Left cardiac atrium (tissue), 4 donors: ENCODE measurements around the gene DIAPH2. TPM values are rescaled to one million over a fixed set of nuclear protein-coding genes. Genes with fewer than 3 reads are reported as not detected.
"Not testable (repeated sequence)": the region's sequence is repeated elsewhere in the genome, so short reads cannot be mapped to it uniquely, and the experiment has no call there.

Experiments
- ATAC-seq, 2 donors: fragments of 200-7000 bp; cut with Tn5 transposase; one replicate each; pipeline ENCODE4 v1.9.1; 2020; ENCODE audit warnings: mild to moderate bottlenecking in 2 of 2, moderate library complexity in 2 of 2
- DNase-seq: peaks from one replicate; pipeline ENCODE4 v3.0.0-alpha.2; 2020
- intact Hi-C, 2 donors: fragments of 100-400 bp; cut with DNase I; formaldehyde crosslinking; loops; one replicate each; pipeline versions ENCODE4 v1.14.1 to v1.15.1; 2022 to 2023
- total RNA-seq, 2 donors: library from RNA; stranded (reverse); fragmentation: NEBNext Ultra II Directional; extraction: Animal tissue kit (Norgen Biotek cat#: 25700); gene quantifications; one replicate each; pipeline ENCODE4 v1.2.1, GENCODE V29; 2021
- donor health status: DM: no; HTN: yes; CAD: no.
- donor health status: DM: no; HTN: yes; CAD: no; lungs with severe emphysema.
- donor health status: DM: yes; HTN: yes; CAD: no.
- donor health status: Dilated cardiomyopathy.

The DIAPH2 gene
- total RNA-seq, 2 donors from 2014 or later: 13.0 to 13.3 TPM

DNA sequence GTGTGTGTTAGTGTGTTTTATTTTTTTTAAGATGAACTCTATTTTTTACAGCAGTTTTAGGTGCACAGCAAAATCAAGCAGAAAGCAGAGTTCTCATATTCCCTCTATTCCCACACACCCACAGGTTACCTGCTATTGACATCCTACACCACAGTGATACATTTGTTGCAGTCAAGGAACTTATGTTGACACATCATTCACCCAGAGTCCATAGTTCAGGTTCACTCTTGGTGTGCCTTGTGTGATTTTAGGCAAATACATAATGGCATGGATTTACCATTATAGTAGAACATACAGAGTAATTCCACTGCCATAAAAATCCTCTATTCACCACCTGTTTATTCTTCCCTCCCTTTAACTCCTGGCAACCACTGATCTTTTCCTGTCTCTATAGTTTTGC, 28.7 kb downstream of the DIAPH2 start:
- DNase-seq: no peak
- ATAC-seq: no peak
- intact Hi-C loops: no loop called here

DNA sequence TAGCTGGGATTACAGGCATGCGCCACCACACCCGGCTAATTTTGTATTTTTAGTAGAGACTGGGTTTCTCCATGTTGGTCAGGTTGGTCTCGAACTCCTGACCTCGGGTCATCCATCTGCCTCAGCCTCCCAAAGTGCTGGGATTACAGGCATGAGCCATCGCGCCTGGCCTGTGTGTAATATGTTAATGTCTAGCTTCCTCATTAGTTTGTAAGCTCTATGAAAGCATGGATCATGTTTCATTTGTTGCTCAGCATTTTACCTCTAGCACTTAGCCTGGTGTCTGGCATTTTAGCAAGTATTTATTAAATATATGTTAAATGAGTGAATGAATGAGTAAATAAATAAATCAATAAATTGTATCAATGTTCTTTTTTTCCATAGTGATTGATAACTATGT, 29.8 kb downstream of the DIAPH2 start:
- intact Hi-C loops, DNase-seq, ATAC-seq: not testable (repeated sequence)

DNA sequence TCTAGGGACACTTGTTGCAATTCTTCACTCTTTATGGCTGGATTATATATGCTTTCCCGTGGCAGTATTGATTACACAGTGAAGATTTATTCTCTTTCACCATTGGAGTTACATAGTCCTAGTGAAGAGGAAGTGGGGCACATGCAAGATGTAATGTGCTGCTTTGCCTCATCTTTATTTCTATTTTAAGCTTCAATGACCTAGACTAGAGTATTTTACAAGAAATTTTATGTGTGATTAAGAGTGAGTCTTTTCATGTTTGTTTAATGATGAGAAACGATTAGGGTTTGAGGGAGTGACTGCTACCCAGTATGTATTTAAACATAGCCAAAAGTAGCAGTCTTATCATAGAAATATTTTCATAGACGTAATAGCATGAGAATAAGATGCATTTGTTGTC, 30.8 kb downstream of the DIAPH2 start:
- no peak for ATAC-seq
- intact Hi-C loops: no loop called here
- DNase-seq: no peak

DNA sequence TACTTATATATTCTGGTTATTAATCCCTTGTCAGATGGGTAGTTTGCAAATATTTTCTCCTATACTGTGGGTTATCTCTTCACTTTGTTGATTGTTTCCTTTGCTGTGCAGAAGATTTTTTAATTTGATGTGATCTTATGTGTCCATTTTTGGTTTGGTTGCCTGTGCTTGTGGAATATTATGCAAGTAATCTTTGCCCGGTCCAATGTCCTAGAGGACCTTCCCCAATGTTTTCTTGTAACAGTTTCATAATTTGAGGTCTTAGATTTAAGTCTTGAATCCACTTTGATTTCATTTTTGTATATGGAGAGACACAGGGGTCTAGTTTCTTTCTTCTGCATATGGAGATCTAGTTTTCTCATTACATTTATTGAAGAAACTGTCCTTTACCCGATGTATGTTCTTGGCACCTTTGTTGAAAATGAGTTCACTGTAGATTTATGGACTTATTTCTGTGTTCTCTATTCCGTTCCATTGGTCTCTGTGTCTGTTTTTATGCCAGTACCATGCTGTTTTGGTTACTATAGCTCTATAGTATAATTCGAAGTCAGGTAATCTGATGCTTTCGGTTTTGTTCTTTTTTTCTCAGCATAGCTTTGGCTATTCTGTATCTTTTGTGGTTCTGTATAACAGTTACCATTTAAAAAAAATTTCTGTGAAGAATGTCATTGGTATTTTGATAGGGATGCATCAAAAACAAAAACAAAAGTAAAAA, 34.7 kb downstream of the DIAPH2 start:
- intact Hi-C loops: no loop called here
- no peak for ATAC-seq
- no peak for DNase-seq

DNA sequence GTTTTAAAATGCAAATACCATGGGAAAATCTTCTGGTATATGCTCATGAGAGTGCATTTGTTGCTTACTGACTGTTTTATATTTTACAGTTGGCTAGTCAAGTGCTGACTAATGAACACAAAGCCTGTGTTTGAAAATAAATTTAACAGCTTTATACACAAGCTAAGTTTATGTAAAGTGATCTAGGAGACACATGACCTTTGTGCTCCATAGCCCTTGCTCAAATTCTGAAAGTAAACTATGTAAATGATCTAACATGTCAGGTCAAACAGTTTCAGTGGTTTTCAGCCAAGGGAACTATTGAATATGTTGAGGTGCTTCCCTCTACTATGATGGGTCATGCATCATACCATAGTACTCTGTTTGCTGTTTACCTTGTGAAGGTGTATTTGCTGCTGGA, 36.7 kb downstream of the DIAPH2 start:
- DNase-seq (no peak), ATAC-seq (no peak)
- intact Hi-C loops: no loop called here

DNA sequence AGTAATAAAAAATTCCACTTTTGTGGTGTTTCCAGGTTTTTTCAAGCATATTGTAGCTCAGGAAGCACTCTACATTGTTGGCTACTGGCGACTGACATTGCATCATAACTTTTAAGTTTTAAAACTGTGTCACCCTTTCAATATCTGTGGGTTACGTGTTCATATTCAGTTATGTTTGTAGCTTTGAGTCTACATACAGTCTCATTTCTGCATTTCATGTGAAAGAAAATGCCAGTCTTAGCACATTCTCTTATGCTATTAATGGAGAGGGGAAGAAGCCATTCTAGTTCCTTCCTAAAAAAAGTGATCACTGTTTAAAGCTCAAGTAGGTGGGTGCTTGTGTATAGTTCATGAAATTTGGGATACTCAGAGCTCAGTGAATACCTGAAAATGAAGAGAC, 38.1 kb downstream of the DIAPH2 start:
- intact Hi-C loops: no loop called here
- DNase-seq (no peak), ATAC-seq (no peak)

DNA sequence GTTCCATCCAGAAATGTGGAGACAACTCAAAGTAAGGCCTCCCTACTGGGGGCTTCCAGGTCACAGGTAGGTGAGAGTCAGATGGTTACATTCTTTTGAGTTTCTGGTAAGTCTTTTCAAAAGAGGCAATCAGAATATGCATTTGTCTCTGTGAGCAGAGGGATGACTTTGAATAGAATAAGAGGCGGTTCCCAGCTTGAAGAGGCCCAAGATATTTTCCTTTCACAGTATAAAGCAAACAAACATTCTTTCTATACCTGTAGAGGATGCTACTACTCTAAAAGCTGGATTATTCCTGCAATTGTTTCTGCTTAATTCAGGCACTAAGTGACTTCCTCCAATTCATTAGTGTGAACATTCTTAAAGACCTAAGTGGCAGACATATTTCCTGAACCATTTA, 44.4 kb downstream of the DIAPH2 start:
- ATAC-seq: no peak
- intact Hi-C loops: no loop called here
- no peak for DNase-seq

DNA sequence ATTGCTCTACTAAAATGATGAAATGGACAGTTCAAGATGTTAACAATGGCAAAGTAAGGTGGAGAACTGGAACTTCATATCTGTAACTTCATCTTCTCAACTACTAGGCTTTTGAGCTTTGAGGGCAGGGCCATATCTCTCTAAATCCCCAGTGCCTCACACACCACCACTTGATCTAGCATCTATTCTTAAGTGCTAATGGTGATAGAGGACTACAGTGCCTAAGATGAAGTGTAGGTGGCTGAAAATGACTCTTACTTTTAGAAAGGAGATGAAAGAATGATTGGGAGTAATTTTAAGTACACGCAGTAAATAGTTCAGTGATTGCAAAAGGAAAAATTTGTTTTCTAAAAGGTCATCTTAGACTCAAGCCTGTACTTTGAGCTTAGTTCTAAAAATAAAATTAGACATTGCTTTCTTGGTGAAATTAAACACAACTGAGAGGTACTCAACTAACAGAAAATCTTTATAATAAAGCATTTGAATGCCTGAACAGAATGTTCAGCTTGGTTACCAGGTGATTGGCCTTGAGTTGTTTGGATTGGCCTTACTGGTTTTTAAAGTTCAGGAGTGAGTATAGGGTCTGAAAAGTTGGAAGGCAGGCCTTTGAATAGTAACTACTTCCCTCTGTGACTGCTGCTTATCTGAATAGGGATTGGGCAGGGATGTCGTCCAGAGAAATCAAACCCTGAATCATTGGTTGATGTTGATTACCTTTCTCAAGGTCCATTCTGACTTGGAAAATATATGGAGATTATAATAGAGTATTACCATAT, 45.4 kb downstream of the DIAPH2 start:
- ATAC-seq: no peak
- DNase-seq: no peak
- intact Hi-C loops: no loop called here

DNA sequence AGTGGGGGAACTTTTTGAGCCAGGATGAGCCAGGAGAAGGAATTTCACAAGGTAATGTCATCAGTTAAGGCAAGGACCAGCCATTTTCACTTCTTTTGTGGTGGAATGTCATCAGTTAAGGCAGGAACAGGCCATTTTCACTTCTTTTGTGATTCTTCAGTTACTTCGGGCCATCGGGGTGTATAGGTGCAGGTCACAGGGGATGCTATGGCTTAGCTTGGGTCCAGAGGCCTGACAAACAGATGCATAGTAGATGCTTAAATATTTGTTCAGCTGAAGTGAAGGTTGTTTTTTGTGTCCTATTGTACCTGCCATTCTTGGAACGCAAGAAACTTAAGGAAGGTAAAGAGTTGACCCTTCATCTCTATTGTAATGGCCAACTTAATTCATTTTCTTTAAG, 46.4 kb downstream of the DIAPH2 start:
- ATAC-seq, intact Hi-C loops, DNase-seq: not testable (repeated sequence)

DNA sequence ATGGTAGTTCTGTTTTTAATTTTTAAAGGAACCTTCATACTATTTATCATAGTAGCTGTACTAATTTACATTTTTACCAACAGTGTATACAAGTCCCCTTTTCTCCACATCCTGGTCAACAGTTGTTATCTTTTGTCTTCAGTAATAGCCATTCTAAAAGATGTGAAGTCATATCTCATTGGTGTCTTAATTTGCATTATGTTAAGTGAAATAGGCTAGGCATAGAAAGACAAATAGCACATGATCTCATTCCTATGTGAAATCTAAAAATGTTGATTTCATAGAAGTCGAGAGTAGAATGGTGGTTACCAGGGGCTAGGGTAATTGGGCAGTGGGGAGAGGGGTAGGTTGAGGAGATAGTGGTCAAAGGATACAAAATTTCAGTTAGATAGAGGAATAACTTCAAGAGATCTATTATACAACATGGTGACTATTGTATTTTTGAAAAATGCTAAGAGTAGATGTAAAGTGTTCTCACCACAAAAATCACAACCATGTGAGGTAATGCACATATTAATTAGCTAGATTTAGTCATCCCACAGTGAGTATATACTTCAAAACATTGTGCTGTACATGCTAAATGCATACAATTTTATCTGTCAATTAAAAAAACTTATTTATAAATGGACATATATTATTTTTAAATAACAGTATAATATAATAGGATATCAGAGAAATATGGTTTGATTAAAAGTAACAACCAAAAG, 58.9 kb downstream of the DIAPH2 start:
- intact Hi-C loops: no loop called here
- ATAC-seq (no peak), DNase-seq (no peak)

DNA sequence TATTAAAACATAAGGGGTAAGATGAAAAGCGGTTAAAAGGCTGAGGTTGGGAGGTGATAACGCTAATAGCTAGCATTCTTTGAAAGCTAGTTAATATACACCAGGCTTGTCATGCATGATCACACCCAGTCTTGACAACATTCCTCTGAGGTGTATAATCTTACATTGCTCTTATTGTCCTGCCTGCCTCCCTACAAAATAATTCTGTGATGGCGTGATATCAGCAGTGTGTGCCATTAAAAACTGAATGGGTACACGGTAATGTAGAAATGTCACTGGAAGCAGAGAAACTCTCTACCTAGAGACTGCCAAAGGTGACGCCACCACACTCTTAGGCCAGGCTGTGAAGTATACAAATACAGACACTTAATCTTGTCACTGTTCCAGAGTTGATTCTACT, 68.1 kb downstream of the DIAPH2 start:
- no peak for ATAC-seq
- intact Hi-C loops: no loop called here
- no peak for DNase-seq

DNA sequence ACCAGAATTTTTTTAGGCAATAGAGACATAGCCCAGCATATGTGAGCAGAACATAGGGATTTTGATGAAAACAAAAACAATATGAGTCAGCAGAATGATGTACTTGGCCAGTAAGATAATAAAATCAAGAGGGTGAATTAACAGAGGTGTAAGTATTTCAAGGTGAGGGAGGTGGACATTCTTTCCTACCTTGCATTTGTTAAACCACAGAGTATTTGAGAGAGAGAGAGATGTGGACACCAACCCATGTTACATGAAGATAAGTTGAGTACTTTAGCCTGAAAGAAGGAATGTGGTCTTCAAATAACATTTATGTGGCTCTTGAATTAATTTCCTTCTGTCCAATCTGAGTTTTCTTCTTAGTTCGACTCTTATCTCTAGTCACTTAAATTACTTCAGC, 68.6 kb downstream of the DIAPH2 start:
- DNase-seq (no peak), ATAC-seq (no peak)
- intact Hi-C loops: no loop called here

DNA sequence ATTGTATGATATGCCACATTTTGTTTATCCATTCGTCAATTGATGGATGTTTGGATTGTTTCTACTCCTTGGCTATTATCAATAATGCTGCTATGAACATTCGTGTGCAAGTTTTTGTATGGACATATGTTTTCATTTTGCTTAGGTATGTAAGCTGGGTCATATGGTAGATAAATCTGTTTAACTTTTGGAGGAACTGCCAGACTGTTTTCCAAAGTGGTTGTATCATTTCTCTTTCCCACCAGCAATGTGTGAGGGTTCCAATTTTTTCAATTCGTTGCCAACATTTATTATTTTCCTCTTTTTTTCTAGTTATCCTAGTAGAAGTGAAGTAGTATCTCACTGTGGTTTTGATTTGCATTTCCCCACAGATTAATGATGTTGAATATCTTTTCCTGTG, 71.8 kb downstream of the DIAPH2 start:
- ATAC-seq: no peak
- intact Hi-C loops: no loop called here
- DNase-seq: no peak

DNA sequence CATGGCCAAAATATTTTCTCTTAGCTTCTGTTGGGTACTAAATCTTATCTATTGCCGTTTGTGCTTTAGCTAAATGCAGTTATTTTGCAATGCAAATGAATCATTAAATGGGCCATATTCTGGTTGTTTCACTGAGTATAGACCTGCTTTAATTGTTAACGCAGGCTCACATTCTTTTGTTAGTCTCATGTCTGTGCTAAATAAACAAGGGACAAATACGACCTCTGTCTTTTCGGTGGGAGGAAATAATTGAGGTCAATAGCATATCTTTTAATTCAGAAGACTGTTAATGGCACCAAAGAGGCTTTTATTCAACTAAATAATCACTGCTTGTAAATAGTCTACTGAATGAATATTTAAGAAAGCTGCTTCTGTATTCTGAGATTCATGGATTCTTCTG, 76.9 kb downstream of the DIAPH2 start:
- ATAC-seq: no peak
- intact Hi-C loops: no loop called here
- DNase-seq: no peak

DNA sequence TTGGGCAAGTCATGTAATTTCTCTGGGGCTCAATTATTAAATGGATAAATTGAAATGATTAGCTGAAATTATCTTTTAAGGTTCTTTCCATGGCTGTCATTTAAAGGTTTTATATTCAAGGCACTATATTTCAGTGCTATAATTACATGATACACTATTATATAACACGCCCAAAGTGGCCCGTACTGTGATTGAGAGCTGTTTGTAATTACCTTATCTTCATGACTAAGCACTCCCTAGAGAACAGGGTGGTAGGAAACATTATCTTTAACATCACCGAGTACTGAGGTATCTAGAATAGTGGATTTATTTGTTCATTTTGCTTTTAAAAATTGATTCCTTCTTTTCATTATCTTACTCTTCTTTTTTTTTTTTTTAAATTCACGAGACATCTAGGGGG, 79.0 kb downstream of the DIAPH2 start:
- no peak for DNase-seq
- intact Hi-C loops: no loop called here
- no peak for ATAC-seq

DNA sequence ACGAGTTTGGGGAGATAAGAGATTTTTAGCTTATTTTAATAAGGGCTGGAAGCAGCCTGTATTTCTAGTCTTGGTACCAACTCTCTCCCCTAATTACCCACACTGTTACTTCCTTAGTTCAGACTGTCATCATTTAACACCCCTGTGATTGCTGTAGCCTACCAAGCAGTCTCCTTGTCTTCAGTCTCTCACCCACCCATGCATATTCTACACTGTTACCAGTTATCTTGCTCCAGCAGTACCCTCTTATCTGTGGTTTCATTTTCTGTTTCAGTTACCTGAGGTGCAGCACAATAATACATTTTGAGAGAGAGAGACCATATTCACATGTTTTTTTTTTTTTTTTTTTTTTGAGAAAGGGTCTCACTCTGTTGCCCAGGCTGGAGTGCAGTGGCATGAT, 80.2 kb downstream of the DIAPH2 start:
- intact Hi-C loops: no loop called here
- ATAC-seq (no peak), DNase-seq (no peak)

DNA sequence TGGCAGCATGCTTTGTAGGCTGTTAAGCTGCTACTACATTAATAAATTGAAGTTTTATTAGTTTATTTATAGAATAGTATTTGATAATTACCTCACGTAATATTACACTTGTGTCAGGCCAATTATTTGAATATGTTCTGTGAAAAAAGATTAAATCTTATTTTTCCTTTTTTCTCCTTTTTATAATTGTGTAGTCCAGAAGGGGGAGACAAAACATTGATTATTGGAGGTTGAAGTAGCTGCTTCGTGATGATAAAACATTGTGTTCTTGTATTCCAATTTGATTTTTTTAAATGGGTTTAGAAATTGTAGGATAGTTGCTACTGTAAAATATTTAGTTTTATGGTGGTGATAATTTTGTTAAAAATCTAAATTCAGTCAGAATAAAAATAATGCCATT, 85.7 kb downstream of the DIAPH2 start:
- intact Hi-C loops: no loop called here
- no peak for ATAC-seq

DNA sequence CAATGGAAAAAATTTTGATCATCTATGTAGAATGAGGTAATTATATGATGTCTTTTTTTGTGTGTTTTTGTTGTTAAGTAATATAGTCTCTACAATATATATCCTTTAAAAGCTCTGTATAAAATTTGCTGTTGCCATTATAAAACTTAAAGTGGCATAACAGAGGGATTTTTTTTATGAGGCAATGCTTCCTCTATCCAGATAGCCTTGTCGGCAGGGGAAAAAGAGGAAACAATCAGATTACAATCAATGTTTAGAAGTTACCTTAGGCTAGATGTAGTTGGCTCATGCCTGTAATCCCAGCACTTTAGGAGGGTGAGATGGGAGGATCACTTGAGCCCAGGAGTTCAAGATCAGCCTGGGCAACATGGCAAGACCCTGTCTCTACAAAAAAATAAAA, 86.8 kb downstream of the DIAPH2 start:
- intact Hi-C loops: no loop called here
- DNase-seq: no peak
- no peak for ATAC-seq

More for the DNA sequence above, 85.7 kb downstream of the DIAPH2 start:
- DNase-seq: no peak

DNA sequence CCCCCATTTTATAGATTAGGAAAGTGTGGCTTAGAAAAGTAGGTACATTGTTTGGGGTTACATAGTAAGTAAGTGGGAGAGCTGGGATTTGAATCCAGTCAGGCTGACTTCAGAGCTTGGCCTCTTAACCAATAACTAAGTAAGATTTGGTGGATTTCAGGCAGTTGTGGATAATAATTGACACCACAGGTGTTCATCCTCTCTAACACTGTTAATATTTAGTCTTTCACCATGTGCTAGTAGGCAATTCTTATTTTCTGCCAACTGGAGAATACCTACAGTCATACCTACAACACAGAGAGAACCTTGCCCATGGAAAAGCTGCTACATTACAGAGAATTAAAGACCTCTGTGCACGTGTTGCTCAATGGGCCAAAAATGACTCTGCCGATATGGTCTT, 89.5 kb downstream of the DIAPH2 start:
- no peak for ATAC-seq
- intact Hi-C loops: no loop called here
- no peak for DNase-seq

DNA sequence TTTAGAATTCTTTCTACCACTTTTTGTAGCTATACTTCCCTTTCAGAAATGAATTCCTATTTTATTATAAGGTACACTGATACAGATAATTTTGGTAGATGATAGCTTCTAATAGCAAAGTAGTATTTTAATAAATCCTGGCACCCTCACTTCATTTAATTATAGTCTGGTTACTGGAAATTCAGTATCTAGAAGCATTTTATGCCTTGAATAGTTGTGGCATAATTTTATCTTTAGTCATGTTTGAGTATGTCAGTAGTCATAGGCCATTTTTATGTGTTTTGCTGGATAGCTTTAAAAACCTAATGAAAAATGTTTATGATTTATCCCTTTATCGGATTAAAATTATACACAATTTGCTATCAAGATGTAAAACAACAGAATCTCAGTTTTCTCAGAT, 92.3 kb downstream of the DIAPH2 start:
- DNase-seq (no peak), ATAC-seq (no peak)
- intact Hi-C loops: no loop called here
